Activated CD8-positive, alpha-beta memory T cell treated with anti-CD3 and anti-CD28 coated beads, Interleukin-2, amount 10 ng/mL, durations not matched to agents 7 days and 5 days (primary cell): Measurements from ENCODE around the gene PCARE. TPM values are rescaled to one million over a fixed set of nuclear protein-coding genes. Genes with fewer than 3 reads are reported as not detected.

ENCODE experiments used
- ATAC-seq: fragments of 150-1000 bp; cut with Tn5 transposase; one replicate; pipeline ENCODE4 v1.10.0; 2021; ENCODE audit warnings: moderate library complexity
- CTCF ChIA-PET: fragments of 350-600 bp; sonication (Branson Sonifier 250); formaldehyde crosslinking; loops from one replicate; lab custom pipeline; 2021; ENCODE audit warnings: antibody characterized with exemption; lab: Charles Lee
- DNase-seq: peaks from one replicate; pipeline ENCODE4 v3.0.0-alpha.2; 2020
- H3K27ac Mint-ChIP-seq: one replicate; pipeline ENCODE4 v1.8.0; 2021; ENCODE audit warnings: mild to moderate bottlenecking, mixed read lengths
- H3K27me3 Mint-ChIP-seq: one replicate; pipeline ENCODE4 v1.8.0; 2021; ENCODE audit warnings: mixed read lengths
- H3K36me3 Mint-ChIP-seq: one replicate; pipeline ENCODE4 v1.8.0; 2021; ENCODE audit warnings: mild to moderate bottlenecking, mixed read lengths
- H3K4me1 Mint-ChIP-seq: one replicate; pipeline ENCODE4 v1.8.0; 2021; ENCODE audit warnings: mixed read lengths
- H3K4me3 Mint-ChIP-seq: one replicate; pipeline ENCODE4 v1.8.0; 2021; ENCODE audit warnings: mild to moderate bottlenecking, moderate library complexity, mixed read lengths
- H3K9me3 Mint-ChIP-seq: one replicate; pipeline ENCODE4 v1.8.0; 2022; ENCODE audit warnings: low read depth, mixed read lengths
- total RNA-seq, 2 experiments: library from RNA; stranded (reverse); gene quantifications; one replicate each; pipeline ENCODE4 v1.2.3, GENCODE V29; 2021

PCARE gene
- total RNA-seq, 2 experiments from 2014 or later = not detected

DNA sequence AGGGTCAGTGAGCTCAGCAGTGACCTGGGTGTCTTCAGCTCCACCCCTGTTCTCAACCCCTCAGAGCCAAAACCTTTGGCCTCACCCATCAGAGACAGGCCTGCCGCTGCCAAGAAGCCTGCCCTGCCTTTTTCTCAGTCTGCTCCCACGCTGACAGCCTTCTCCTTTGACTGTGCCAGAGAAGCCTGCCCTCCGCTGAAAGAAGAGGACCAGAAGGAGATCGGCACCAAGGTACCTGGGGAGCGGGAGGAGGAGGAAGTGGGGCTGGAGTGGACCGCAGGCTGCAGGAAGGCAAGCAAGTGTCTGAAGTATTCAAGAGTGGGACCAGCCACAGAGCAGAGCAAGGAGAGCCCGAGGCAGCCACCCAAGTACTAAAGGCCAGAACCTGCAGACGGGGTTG lies 60.0 kb downstream of the PCARE start:
- H3K9me3 Mint-ChIP-seq = no peaks in the 10 kb centered on the region
- peak overlapping the region; percentile 90 for H3K4me3 Mint-ChIP-seq
- peaks cover 80% of the 10 kb centered on the region for H3K4me1 Mint-ChIP-seq
- DNase-seq (no peak), ATAC-seq (peak; percentile 24)
- peak overlapping the region; percentile 92 for H3K27ac Mint-ChIP-seq
- CTCF ChIA-PET = interaction anchor here (1.0 to 10.4 kb wide), 8 partner anchors 14 to 447 kb away, joined by 3 to 94 read pairs (median 8); no protein-coding TSS in a partner anchor
- no peaks in the 10 kb centered on the region for H3K27me3 Mint-ChIP-seq
- peaks cover 11% of the 10 kb centered on the region for H3K36me3 Mint-ChIP-seq

DNA sequence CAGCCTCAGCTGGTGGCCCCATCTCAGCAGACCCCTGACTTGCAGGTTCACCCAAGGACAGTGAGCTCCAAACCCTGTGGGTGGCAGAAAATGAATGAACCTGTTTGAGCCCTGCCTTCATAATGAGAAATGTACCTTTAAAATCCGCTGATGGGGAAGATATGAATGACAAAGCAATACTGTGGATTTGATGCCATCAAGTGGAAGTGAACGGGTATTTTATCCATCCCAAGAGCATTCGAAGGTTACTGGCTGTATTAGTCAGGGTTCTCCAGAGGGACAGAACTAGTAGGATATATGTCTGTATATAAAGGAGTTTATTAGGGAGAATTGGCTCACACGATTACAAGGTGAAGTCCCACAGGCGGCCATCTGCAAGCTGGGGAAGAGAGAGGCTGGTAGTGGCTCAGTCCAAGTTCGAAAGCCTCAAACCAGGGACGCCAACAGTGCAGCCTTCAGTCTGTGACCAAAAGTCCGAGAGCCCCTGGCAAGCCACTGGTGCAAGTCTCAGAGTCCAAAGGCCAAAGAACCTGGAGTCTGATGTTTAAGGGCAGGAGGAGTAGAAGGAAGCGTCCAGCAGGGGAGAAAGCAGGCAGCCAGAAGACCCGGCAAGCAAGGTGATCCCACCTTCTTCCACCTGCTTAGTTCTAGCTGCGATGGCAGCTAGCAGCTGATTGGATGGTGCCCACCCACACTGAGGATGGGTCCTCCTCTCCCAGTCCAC lies 61.1 kb downstream of the PCARE start:
- Mint-ChIP-seq H3K4me3 (peak overlapping the region; percentile 90), H3K27me3 (no peaks in the 10 kb centered on the region), H3K4me1 (peaks cover 85% of the 10 kb centered on the region), H3K9me3 (no peaks in the 10 kb centered on the region), H3K27ac (peak overlapping the region; percentile 92), H3K36me3 (peaks cover 9% of the 10 kb centered on the region)
- CTCF ChIA-PET = interaction anchor here (0.7 to 10.4 kb wide), 13 partner anchors 14 to 143 kb away, joined by 3 to 94 read pairs (median 5); partner anchors contain the start of genes TOGARAM2 and TRMT61B
- no peak for ATAC-seq
- no peak for DNase-seq

DNA sequence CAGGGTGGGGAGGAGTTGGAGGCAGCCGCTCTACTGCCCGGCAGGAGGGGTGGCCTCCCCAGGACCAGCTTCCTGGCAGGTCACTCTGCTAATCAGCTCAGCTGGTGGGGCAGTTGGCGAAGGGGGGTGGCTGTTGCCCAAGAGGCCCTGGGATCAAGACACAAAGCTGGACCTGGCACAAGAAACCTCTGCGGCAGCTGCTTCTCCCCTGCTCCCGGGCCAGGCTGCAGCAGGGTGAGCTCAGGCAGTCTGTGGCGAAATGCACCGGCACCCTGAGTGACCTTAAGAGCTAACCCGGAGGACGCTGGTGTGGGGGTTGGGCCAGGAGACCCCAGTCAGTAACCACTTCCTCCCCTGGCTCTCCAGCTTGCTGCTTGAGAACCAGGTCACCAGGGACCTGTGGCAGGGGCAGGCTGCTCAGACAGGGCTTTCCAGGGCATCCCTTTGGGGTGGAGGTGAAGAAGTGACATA lies 62.1 kb downstream of the PCARE start:
- Mint-ChIP-seq H3K27me3 (no peaks in the 10 kb centered on the region), H3K4me1 (peaks cover 83% of the 10 kb centered on the region), H3K27ac (peak overlapping the region; percentile 92), H3K4me3 (peak overlapping the region; percentile 90), H3K36me3 (peaks cover 7% of the 10 kb centered on the region), H3K9me3 (no peaks in the 10 kb centered on the region)
- peak; percentile 89 for DNase-seq
- CTCF ChIA-PET = interaction anchor here (0.7 to 10.4 kb wide), 15 partner anchors 13 to 303 kb away, joined by 3 to 94 read pairs (median 4); partner anchors contain the start of genes TOGARAM2 and TRMT61B
- ATAC-seq = peak; percentile 1

Other genes with a start within 250 kb of the PCARE start
- 10 to 100 TPM; 17.4 to 18.8 TPM for gene TRMT61B, start 204.2 kb downstream of the PCARE start, total RNA-seq
- 10 to 100 TPM; 70.9 to 89.7 TPM for gene WDR43, start 179.9 kb downstream of the PCARE start, total RNA-seq
- gene TOGARAM2, start 93.2 kb downstream of the PCARE start, total RNA-seq = 10 to 100 TPM; 15.0 to 23.9 TPM
- 10 to 100 TPM; 27.6 to 36.7 TPM for gene CLIP4, start 40.9 kb upstream of the PCARE start, total RNA-seq